VCaP (cell line): ENCODE results near the gene BPIFB6.

Experiments used
- H3K27ac ChIP-seq: fragments of 450-650 bp; 2 replicates; pipeline ENCODE4 v1.5.1; 2017
- TF ChIP-seq, protein P1 (sequence below): fragments of 450-650 bp; conservative IDR thresholded peaks from 2 replicates; pipeline ENCODE4 v1.5.1; 2017; ENCODE audit warnings: mild to moderate bottlenecking, moderate library complexity

The BPIFB6 gene

GRCh38 chr20:33070111-33071053 is 38.9 kb downstream of the BPIFB6 start:
- TF ChIP-seq, protein P1, sequence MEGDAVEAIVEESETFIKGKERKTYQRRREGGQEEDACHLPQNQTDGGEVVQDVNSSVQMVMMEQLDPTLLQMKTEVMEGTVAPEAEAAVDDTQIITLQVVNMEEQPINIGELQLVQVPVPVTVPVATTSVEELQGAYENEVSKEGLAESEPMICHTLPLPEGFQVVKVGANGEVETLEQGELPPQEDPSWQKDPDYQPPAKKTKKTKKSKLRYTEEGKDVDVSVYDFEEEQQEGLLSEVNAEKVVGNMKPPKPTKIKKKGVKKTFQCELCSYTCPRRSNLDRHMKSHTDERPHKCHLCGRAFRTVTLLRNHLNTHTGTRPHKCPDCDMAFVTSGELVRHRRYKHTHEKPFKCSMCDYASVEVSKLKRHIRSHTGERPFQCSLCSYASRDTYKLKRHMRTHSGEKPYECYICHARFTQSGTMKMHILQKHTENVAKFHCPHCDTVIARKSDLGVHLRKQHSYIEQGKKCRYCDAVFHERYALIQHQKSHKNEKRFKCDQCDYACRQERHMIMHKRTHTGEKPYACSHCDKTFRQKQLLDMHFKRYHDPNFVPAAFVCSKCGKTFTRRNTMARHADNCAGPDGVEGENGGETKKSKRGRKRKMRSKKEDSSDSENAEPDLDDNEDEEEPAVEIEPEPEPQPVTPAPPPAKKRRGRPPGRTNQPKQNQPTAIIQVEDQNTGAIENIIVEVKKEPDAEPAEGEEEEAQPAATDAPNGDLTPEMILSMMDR = no peak
- no peak overlapping the region for H3K27ac ChIP-seq

GRCh38 chr20:33071198-33071597 is 39.8 kb downstream of the BPIFB6 start:
- TF ChIP-seq, protein P1 = no peak
- H3K27ac ChIP-seq = no peak overlapping the region

- TF ChIP-seq, protein P1 = no peak
- H3K27ac ChIP-seq = no peak overlapping the region
Measured at GRCh38 chr20:33072362-33072761, 40.9 kb downstream of the BPIFB6 start.

DNA sequence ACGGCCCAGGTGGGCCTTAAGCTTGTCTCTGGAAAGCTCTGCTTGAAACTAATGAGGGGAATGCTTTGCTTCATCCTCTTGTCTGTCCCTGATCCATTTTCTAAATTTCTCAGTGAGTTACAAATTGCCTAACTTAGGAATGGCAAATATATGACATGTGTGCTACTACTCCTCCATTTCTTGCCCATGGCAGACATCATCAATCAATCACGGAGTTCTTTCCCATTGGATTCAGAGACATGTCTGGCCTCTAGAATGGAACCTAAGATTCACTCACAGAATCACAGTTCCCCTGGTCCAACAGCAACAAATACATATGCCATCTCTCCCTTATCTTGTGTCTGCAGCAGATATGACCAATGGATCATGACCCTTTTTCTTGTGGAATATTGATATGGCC is 41.4 kb downstream of the BPIFB6 start:
- no peak overlapping the region for H3K27ac ChIP-seq
- TF ChIP-seq, protein P1 = no peak

DNA sequence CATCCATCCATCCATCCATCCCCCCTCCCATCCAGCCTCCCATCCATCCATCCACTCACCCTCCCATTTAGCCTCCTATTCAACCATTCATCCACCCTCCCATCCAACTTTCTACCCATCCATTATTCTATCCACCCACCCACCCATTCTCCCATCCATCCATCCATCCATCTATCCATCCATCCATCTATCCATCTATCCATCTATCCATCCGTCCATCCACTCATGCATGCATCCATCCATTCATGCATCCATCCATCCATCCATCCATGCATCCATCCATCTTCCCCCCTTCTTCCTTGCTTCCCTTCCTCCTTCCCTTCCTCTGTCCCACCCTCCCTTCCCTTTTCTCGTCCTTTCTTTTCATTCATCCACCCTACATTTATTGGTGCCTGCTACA is 43.2 kb downstream of the BPIFB6 start:
- TF ChIP-seq, protein P1 = no peak
- H3K27ac ChIP-seq = no peak overlapping the region

GRCh38 chr20:33075281-33075680 is 43.8 kb downstream of the BPIFB6 start:
- TF ChIP-seq, protein P1 = no peak
- no peak overlapping the region for H3K27ac ChIP-seq

- TF ChIP-seq, protein P1 = peak; percentile 85
- no peak overlapping the region for H3K27ac ChIP-seq
Measured at GRCh38 chr20:33076662-33077372, 45.4 kb downstream of the BPIFB6 start.
